DMS53 (cell line): ENCODE measurements around the gene PIGR.
A peak's percentile ranks its signal among the peaks of the same experiment; 100 is the strongest.

Experiments used
- DNase-seq: peaks from one replicate; lab custom pipeline; 2025; lab: John Stamatoyannopoulos, UW

Gene PIGR

GRCh38 chr1:206958144-206958543 lies 11.9 kb upstream of the PIGR start:
- DNase-seq = no peak

- no peak for DNase-seq
Observed at GRCh38 chr1:206957639-206958038, 11.4 kb upstream of the PIGR start.

GRCh38 chr1:206955476-206956451 lies 9.5 kb upstream of the PIGR start:
- no peak for DNase-seq

GRCh38 chr1:206954459-206955342 lies 8.4 kb upstream of the PIGR start:
- DNase-seq = no peak

- DNase-seq = no peak
Observed at GRCh38 chr1:206953626-206954025, 7.4 kb upstream of the PIGR start.

GRCh38 chr1:206953126-206953525 lies 6.9 kb upstream of the PIGR start:
- DNase-seq = no peak

GRCh38 chr1:206952171-206952570 lies 5.9 kb upstream of the PIGR start:
- DNase-seq = peak; percentile 89

- peak; percentile 77 for DNase-seq
Observed at GRCh38 chr1:206951318-206952100, 5.2 kb upstream of the PIGR start.

GRCh38 chr1:206949641-206950040 lies 3.4 kb upstream of the PIGR start:
- DNase-seq = no peak

GRCh38 chr1:206949208-206949607 lies 2.9 kb upstream of the PIGR start:
- DNase-seq = no peak

- no peak for DNase-seq
Observed at GRCh38 chr1:206947255-206947654, 989 bp upstream of the PIGR start.

- no peak for DNase-seq
Observed at GRCh38 chr1:206945779-206946178, 487 bp downstream of the PIGR start.

- no peak for DNase-seq
Observed at GRCh38 chr1:206944703-206945102, 1.6 kb downstream of the PIGR start.

GRCh38 chr1:206941766-206942418 lies 4.4 kb downstream of the PIGR start:
- DNase-seq = peak; percentile 76

- no peak for DNase-seq
Observed at GRCh38 chr1:206940588-206940936, 5.7 kb downstream of the PIGR start.

GRCh38 chr1:206939841-206940587 lies 6.3 kb downstream of the PIGR start:
- DNase-seq = no peak

GRCh38 chr1:206939131-206939530 lies 7.1 kb downstream of the PIGR start:
- DNase-seq = no peak

- DNase-seq = no peak
Observed at GRCh38 chr1:206937425-206937824, 8.8 kb downstream of the PIGR start.

GRCh38 chr1:206935491-206936067 lies 10.7 kb downstream of the PIGR start:
- peak; percentile 84 for DNase-seq

GRCh38 chr1:206933333-206933945 lies 12.8 kb downstream of the PIGR start:
- DNase-seq = peak; percentile 71
